HepG2 (cell line): ENCODE data around the gene IQSEC1. TPM values are rescaled to one million over a fixed set of nuclear protein-coding genes. Genes with fewer than 3 reads are reported as not detected.

ENCODE experiments used
- ATAC-seq: fragments of 200-7000 bp; cut with Tn5 transposase; 3 replicates; pipeline ENCODE4 v1.9.1; 2020; ENCODE audit warnings: mild to moderate bottlenecking, moderate library complexity
- BruUV-seq: library from RNA; stranded (reverse); fragments of 400-500 nt; replicated peaks from 2 replicates; lab custom pipeline; 2021; lab: Mats Ljungman, UMichigan
- CTCF ChIA-PET: fragments of 300-600 bp; formaldehyde crosslinking; extraction: SDS; loops from one replicate; lab custom pipeline; 2021; ENCODE audit warnings: low total read pairs, inconsistent platforms, low intra/inter-chr PET ratio; lab: Yijun Ruan, JAX
- POLR2A ChIA-PET: fragments of 350-600 bp; sonication (Branson Sonifier 250); formaldehyde crosslinking; loops from one replicate; lab custom pipeline; 2020; ENCODE audit warnings: antibody characterized with exemption, inconsistent platforms; lab: Yijun Ruan, JAX
- DNase-seq: peaks from one replicate; pipeline ENCODE4 v3.0.0-alpha.2; 2015; ENCODE audit warnings: low spot score
- FAIRE-seq: peaks from 3 replicates; lab custom pipeline; 2011; peaks lifted over from hg19 to GRCh38; lab: Jason Lieb, UNC
- H2AFZ ChIP-seq: one replicate; pipeline ENCODE4 v1.6.1; 2011; ENCODE audit warnings: low read length, inconsistent platforms
- H3K27ac ChIP-seq: fragments of 300-600 bp; 3 replicates; pipeline ENCODE4 v1.8.0; 2011; ENCODE audit warnings: mixed run types, mild to moderate bottlenecking, mixed read lengths, low read length, inconsistent platforms; ENCODE audit not compliant: insufficient read depth; ENCODE audit errors: extremely low read length
- H3K27me3 ChIP-seq, 2 experiments: fragments of 200-600 bp in 1 of 2; 2 replicates in 1 of 2; 3 replicates in 1 of 2; pipeline versions ENCODE4 v1.6.0 to v1.8.0; 2011; ENCODE audit warnings: low read length in 2 of 2, mild to moderate bottlenecking in 2 of 2, moderate library complexity in 2 of 2, inconsistent platforms in 1 of 2; ENCODE audit not compliant: insufficient read depth in 2 of 2, control insufficient read depth in 1 of 2
- H3K36me3 ChIP-seq, 2 experiments: fragments of 200-600 bp in 1 of 2; replicated peaks in 1 of 2; 2 replicates in 1 of 2; 3 replicates in 1 of 2; pipeline versions ENCODE4 v1.5.1 to v1.8.0; 2011; ENCODE audit warnings: low read length in 2 of 2, inconsistent platforms in 1 of 2; ENCODE audit not compliant: insufficient read depth in 2 of 2, control insufficient read depth in 1 of 2
- H3K4me1 ChIP-seq: 2 replicates; pipeline ENCODE4 v1.5.1; 2012; ENCODE audit warnings: low read length, inconsistent platforms; ENCODE audit not compliant: insufficient read depth
- H3K4me2 ChIP-seq: 2 replicates; pipeline ENCODE4 v1.6.0; 2011; ENCODE audit warnings: low read depth, low read length, inconsistent platforms
- H3K4me3 ChIP-seq, 3 experiments: fragments of 200-600 bp in 1 of 3; sonication (generic), shearing (Covaris generic) in 1 of 3; replicated peaks in 1 of 3; 2 replicates each; pipeline ENCODE4 v1.5.1; 2011 to 2016; ENCODE audit warnings: low read length in 3 of 3, inconsistent platforms in 2 of 3, low read depth in 2 of 3, mild to moderate bottlenecking in 2 of 3, control low read depth in 1 of 3, mixed read lengths in 1 of 3; ENCODE audit not compliant: insufficient read depth in 1 of 3
- H3K79me2 ChIP-seq: one replicate; pipeline ENCODE4 v1.6.1; 2011; ENCODE audit warnings: low read length, inconsistent platforms; ENCODE audit not compliant: insufficient read depth
- H3K9ac ChIP-seq: 2 replicates; pipeline ENCODE4 v1.6.0; 2011; ENCODE audit warnings: mild to moderate bottlenecking, low read depth, low read length, inconsistent platforms; ENCODE audit not compliant: insufficient read depth
- H3K9me3 ChIP-seq: 2 replicates; pipeline ENCODE4 v1.5.1; 2012; ENCODE audit warnings: mild to moderate bottlenecking, low read length
- H4K20me1 ChIP-seq: 2 replicates; pipeline ENCODE4 v1.6.0; 2011; ENCODE audit warnings: inconsistent platforms, mild to moderate bottlenecking, low read length, moderate library complexity; ENCODE audit not compliant: insufficient read depth
- AGO2 ChIP-seq: fragments of 200-400 bp; formaldehyde crosslinking; optimal IDR thresholded peaks from 2 replicates; pipeline ENCODE3; 2017; ENCODE audit warnings: mild to moderate bottlenecking, low read depth, low read length, moderate library complexity
- MYC ChIP-seq: sonication (generic); formaldehyde crosslinking; IDR thresholded peaks from 2 replicates; pipeline ENCODE4 v1.9.0; 2021; ENCODE audit warnings: missing genetic modification reagents, borderline replicate concordance
- RARG ChIP-seq: sonication (generic); formaldehyde crosslinking; IDR thresholded peaks from 2 replicates; pipeline ENCODE4 v1.4.0; 2020; ENCODE audit warnings: low read depth, mild to moderate bottlenecking, missing genetic modification reagents
- WGBS: methylation state at CpG from one replicate; pipeline ENCODE4 v1.1.6; 2017; ENCODE audit warnings: low lambda C conversion rate; 5-methylcytosine and 5-hydroxymethylcytosine counted together
- in situ Hi-C: cut with HindIII; loops from 2 replicates; pipeline ENCODE4 v1.10.0; 2017; ENCODE audit warnings: low pct_unique_long_range_greater_than_20kb; ENCODE audit not compliant: extremely low pct_ligation_motif_present
- intact Hi-C: fragments of 100-400 bp; cut with micrococcal nuclease; formaldehyde crosslinking; loops from one replicate; pipeline ENCODE4 v1.10.0; 2022; ENCODE audit not compliant: unreplicated experiment
- polyA plus RNA-seq, 8 experiments: library from polyadenylated mRNA; depleted of rRNA in 3 of 8; stranded (reverse) in 7 of 8; unstranded in 1 of 8; fragments of >200 nt; fragmentation: Illumina TruSeq in 4 of 8; extraction: Trizol in 4 of 8; gene quantifications; 2 replicates each; pipeline versions ENCODE4 v1.2.1 to v1.2.3, GENCODE V29; 2011 to 2016; ENCODE audit warnings: low read depth in 4 of 8, missing spikeins in 1 of 8, mixed read lengths in 1 of 8; ENCODE audit not compliant: insufficient read depth in 1 of 8
- total RNA-seq, 5 experiments: library from RNA; depleted of rRNA; stranded (reverse); fragments of >200 nt; fragmentation: Illumina TruSeq; extraction: Trizol; gene quantifications; 2 replicates each; pipeline ENCODE4 v1.2.3, GENCODE V29; 2016; ENCODE audit warnings: low read depth in 1 of 5
- TF ChIP-seq, protein P1 (sequence below): IDR thresholded peaks from 2 replicates; pipeline ENCODE4 v1.6.1; 2016; ENCODE audit warnings: mild to moderate bottlenecking
- TF ChIP-seq, protein P2 (sequence below): IDR thresholded peaks from 2 replicates; pipeline ENCODE4 v1.6.1; 2012; ENCODE audit warnings: inconsistent platforms
- TF ChIP-seq, protein P3 (sequence below): sonication (generic); formaldehyde crosslinking; IDR thresholded peaks from 2 replicates; pipeline ENCODE4 v1.8.1; 2023; ENCODE audit warnings: mild to moderate bottlenecking, missing genetic modification reagents

IQSEC1 gene
- total and polyA plus RNA-seq, 2 of the 13 experiments (the other 11 are each of a cell fraction or from before 2014, with no cell fraction given): 17.4 to 20.2 TPM

DNA sequence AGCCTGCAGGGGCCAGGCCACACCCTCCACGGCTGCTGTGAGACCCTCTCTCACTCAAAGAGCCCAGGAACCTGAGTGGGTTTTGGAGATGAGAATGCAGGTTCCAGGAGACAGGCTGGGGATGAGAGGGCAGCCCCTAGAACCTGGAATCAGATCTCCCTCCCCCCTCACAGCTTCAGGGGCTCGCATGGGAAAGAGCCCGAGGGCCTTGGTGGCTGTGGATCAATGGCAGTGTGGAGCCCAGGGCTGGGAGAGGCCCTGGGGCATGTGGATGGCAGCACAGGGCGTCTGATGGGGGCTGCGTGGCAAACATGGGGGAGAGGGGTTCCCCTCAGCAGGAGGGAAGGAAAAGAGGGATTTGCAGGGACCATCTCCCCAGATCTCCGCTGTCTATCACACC, 119.0 kb downstream of the IQSEC1 start:
- in situ Hi-C loops (no loop called here), intact Hi-C loops (no loop called here)
- Histone ChIP-seq H3K4me1 (peaks cover 12% of the 10 kb centered on the region; the same call in 1 of the 2 replicates), H2AFZ (no peak overlapping the region), H3K4me3 (no peak overlapping the region), H3K27ac (no peak overlapping the region), H3K27me3 (no peaks in the 10 kb centered on the region), H3K36me3 (peaks cover 14 to 25% of the 10 kb centered on the region in 2 experiments; a peak in 3 of 5 replicates), H3K4me2 (no peak overlapping the region), H4K20me1 (peaks cover 63% of the 10 kb centered on the region), H3K9ac (no peak overlapping the region), H3K79me2 (peaks cover 86% of the 10 kb centered on the region), H3K9me3 (no peaks in the 10 kb centered on the region)
- DNase-seq: no peak
- FAIRE-seq: no peak
- ChIA-PET POLR2A (no interaction called here), CTCF (no interaction called here)
- no peak for TF ChIP-seq RARG
- TF ChIP-seq, protein P1, sequence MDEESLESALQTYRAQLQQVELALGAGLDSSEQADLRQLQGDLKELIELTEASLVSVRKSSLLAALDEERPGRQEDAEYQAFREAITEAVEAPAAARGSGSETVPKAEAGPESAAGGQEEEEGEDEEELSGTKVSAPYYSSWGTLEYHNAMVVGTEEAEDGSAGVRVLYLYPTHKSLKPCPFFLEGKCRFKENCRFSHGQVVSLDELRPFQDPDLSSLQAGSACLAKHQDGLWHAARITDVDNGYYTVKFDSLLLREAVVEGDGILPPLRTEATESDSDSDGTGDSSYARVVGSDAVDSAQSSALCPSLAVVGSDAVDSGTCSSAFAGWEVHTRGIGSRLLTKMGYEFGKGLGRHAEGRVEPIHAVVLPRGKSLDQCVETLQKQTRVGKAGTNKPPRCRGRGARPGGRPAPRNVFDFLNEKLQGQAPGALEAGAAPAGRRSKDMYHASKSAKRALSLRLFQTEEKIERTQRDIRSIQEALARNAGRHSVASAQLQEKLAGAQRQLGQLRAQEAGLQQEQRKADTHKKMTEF (CRISPR knock-in tag): no peak
- TF ChIP-seq, protein P2, sequence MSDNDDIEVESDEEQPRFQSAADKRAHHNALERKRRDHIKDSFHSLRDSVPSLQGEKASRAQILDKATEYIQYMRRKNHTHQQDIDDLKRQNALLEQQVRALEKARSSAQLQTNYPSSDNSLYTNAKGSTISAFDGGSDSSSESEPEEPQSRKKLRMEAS: no peak
- TF ChIP-seq MYC: 0 out of 2 replicates have a peak, but pooled peaks have one; percentile 16
- no peak for ATAC-seq
- WGBS: 92% methylated on average over 5 of the region's 6 CpGs
- BruUV-seq: no TSS peak

- H3K27ac ChIP-seq: no peak overlapping the region
- in situ Hi-C loops: no loop called here
- CTCF ChIA-PET: no interaction called here
- no peak overlapping the region for H2AFZ ChIP-seq
- peaks cover 57% of the 10 kb centered on the region for H4K20me1 ChIP-seq
- no peak overlapping the region for H3K4me3 ChIP-seq
- H3K36me3 ChIP-seq: peaks cover 14 to 30% of the 10 kb centered on the region in 2 experiments; a peak in 3 of 5 replicates
- FAIRE-seq (no peak), ATAC-seq (no peak), DNase-seq (no peak)
- intact Hi-C loops: no loop called here
- peaks cover 83% of the 10 kb centered on the region for H3K79me2 ChIP-seq
- peaks cover 20% of the 10 kb centered on the region for H3K4me1 ChIP-seq
- BruUV-seq: no TSS peak
- H3K9me3 ChIP-seq: no peaks in the 10 kb centered on the region
- H3K27me3 ChIP-seq: no peaks in the 10 kb centered on the region
- H3K4me2 ChIP-seq: no peak overlapping the region
- WGBS: 95% methylated on average over 21 of the region's 26 CpGs
- POLR2A ChIA-PET: interaction anchor here (1.2 kb wide), 1 partner anchor 11 kb away, joined by 3 read pairs; no protein-coding TSS in a partner anchor
- no peak overlapping the region for H3K9ac ChIP-seq
- TF ChIP-seq, protein P3, sequence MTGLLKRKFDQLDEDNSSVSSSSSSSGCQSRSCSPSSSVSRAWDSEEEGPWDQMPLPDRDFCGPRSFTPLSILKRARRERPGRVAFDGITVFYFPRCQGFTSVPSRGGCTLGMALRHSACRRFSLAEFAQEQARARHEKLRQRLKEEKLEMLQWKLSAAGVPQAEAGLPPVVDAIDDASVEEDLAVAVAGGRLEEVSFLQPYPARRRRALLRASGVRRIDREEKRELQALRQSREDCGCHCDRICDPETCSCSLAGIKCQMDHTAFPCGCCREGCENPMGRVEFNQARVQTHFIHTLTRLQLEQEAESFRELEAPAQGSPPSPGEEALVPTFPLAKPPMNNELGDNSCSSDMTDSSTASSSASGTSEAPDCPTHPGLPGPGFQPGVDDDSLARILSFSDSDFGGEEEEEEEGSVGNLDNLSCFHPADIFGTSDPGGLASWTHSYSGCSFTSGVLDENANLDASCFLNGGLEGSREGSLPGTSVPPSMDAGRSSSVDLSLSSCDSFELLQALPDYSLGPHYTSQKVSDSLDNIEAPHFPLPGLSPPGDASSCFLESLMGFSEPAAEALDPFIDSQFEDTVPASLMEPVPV (CRISPR knock-in tag): no peak
- TF ChIP-seq AGO2: peak; percentile 58
Measured at GRCh38 chr3:12953201-12953995, 119.8 kb downstream of the IQSEC1 start.
